Panc1 (cell line): ENCODE measurements around the gene PWWP3B. TPM values are rescaled to one million over a fixed set of nuclear protein-coding genes. Genes with fewer than 3 reads are reported as not detected.
"Not testable (repeated sequence)": the region's sequence is repeated elsewhere in the genome, so short reads cannot be mapped to it uniquely, and the experiment has no call there.

Source experiments
- ATAC-seq: fragments of 200-7000 bp; cut with Tn5 transposase; 2 replicates; pipeline ENCODE4 v1.9.1; 2020; ENCODE audit warnings: mild to moderate bottlenecking, moderate library complexity
- BruUV-seq: library from RNA; stranded (reverse); fragments of 400-500 nt; replicated peaks from 2 replicates; lab custom pipeline; 2021; lab: Mats Ljungman, UMichigan
- CTCF ChIA-PET: fragments of 300-600 bp; sonication (Branson Sonifier 250); formaldehyde crosslinking; loops from one replicate; lab custom pipeline; 2022; ENCODE audit warnings: antibody characterized with exemption; lab: Charles Lee
- POLR2A ChIA-PET: fragments of 300-600 bp; sonication (Branson Sonifier 250); formaldehyde crosslinking; loops from one replicate; lab custom pipeline; 2022; ENCODE audit warnings: antibody characterized with exemption; lab: Charles Lee
- DNase-seq: peaks from one replicate; pipeline ENCODE4 v3.0.0-alpha.2; 2010; ENCODE audit warnings: low read depth, low spot score
- H3K27ac ChIP-seq: 2 replicates; pipeline ENCODE4 v1.5.1; 2011; ENCODE audit warnings: mild to moderate bottlenecking, low read length, inconsistent platforms
- H3K27me3 ChIP-seq: fragments of 200-500 bp; sonication (Bioruptor generic); 2 replicates; pipeline ENCODE4 v1.6.0; 2014; ENCODE audit warnings: low read length, inconsistent platforms; ENCODE audit not compliant: control insufficient read depth, insufficient read depth
- H3K36me3 ChIP-seq: fragments of 200-500 bp; sonication (Bioruptor generic); 2 replicates; pipeline ENCODE4 v1.5.1; 2014; ENCODE audit warnings: inconsistent platforms, mild to moderate bottlenecking, low read length, moderate library complexity; ENCODE audit not compliant: control insufficient read depth, insufficient read depth
- H3K4me1 ChIP-seq: 2 replicates; pipeline ENCODE4 v1.5.1; 2011; ENCODE audit warnings: inconsistent platforms, mild to moderate bottlenecking, low read length, moderate library complexity; ENCODE audit not compliant: control insufficient read depth, insufficient read depth
- H3K4me3 ChIP-seq, 2 experiments: 2 replicates each; pipeline ENCODE4 v1.5.1; 2011 to 2012; ENCODE audit warnings: low read depth in 2 of 2, low read length in 2 of 2, mild to moderate bottlenecking in 2 of 2, inconsistent platforms in 1 of 2, moderate library complexity in 1 of 2
- H3K9me3 ChIP-seq: fragments of 200-500 bp; sonication (Bioruptor generic); 2 replicates; pipeline ENCODE4 v1.5.1; 2014; ENCODE audit warnings: low read depth, mild to moderate bottlenecking, inconsistent platforms, low read length, moderate library complexity; ENCODE audit not compliant: control insufficient read depth, insufficient read depth
- POLR2AphosphoS5 ChIP-seq: IDR thresholded peaks from 2 replicates; pipeline ENCODE4 v1.6.1; 2012; ENCODE audit warnings: mild to moderate bottlenecking, low read depth, low read length, moderate library complexity
- SIN3A ChIP-seq: IDR thresholded peaks from 2 replicates; pipeline ENCODE4 v1.6.1; 2012; ENCODE audit warnings: low read depth, mild to moderate bottlenecking, low read length, moderate library complexity, borderline replicate concordance; ENCODE audit not compliant: insufficient read depth
- TCF7L2 ChIP-seq: IDR thresholded peaks from 2 replicates; pipeline ENCODE4 v1.6.1; 2011; ENCODE audit warnings: mild to moderate bottlenecking, low read depth, low read length, inconsistent platforms
- in situ Hi-C: cut with HindIII; loops from 2 replicates; pipeline ENCODE4 v1.10.0; 2016; ENCODE audit warnings: low sequenced_read_pairs, low pct_unique_long_range_greater_than_20kb
- intact Hi-C: fragments of 100-400 bp; cut with micrococcal nuclease; formaldehyde crosslinking; loops from one replicate; pipeline ENCODE4 v1.10.0; 2022; ENCODE audit not compliant: unreplicated experiment
- total RNA-seq: library from RNA; stranded (reverse); gene quantifications from one replicate; pipeline ENCODE4 v1.2.1, GENCODE V29; 2021; ENCODE audit not compliant: unreplicated experiment
- TF ChIP-seq, protein P1 (sequence below), 2 experiments: IDR thresholded peaks; 2 replicates each; pipeline ENCODE4 v1.6.1; 2011 to 2012; ENCODE audit warnings: low read depth in 2 of 2, control low read depth in 1 of 2, low read length in 1 of 2, mild to moderate bottlenecking in 1 of 2, moderate library complexity in 1 of 2; ENCODE audit not compliant: insufficient read depth in 1 of 2
- TF ChIP-seq, protein P2 (sequence below): fragments of 450-650 bp; IDR thresholded peaks from 2 replicates; pipeline ENCODE4 v1.5.1; 2017; ENCODE audit warnings: mild to moderate bottlenecking

The PWWP3B gene
- total RNA-seq, 1 experiment from 2014 or later, result not detected

DNA sequence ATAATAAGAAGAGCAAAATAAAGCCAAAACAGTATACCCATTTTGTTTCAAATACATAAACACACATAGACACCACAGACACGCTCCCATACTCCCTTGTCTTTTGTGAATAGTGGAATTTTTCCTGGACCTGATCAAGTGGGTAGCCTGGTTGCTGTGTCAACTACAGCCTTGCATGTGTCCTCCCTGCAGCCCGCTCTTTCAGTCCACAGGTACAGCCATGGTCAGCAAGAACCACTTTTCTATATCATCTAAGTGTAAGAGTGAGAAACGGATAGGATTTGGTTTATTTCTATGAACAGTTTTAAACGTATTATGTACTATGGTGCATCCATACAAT lies 9.8 kb downstream of the PWWP3B start:
- Histone ChIP-seq H3K9me3 (no peaks in the 10 kb centered on the region), H3K4me3 (no peak overlapping the region), H3K27me3 (peaks cover 2% of the 10 kb centered on the region; the same call in 1 of the 2 replicates), H3K27ac (no peak overlapping the region), H3K36me3 (no peaks in the 10 kb centered on the region), H3K4me1 (no peaks in the 10 kb centered on the region)
- CTCF ChIA-PET, result no interaction called here
- POLR2A ChIA-PET, result no interaction called here
- TF ChIP-seq, protein P1, sequence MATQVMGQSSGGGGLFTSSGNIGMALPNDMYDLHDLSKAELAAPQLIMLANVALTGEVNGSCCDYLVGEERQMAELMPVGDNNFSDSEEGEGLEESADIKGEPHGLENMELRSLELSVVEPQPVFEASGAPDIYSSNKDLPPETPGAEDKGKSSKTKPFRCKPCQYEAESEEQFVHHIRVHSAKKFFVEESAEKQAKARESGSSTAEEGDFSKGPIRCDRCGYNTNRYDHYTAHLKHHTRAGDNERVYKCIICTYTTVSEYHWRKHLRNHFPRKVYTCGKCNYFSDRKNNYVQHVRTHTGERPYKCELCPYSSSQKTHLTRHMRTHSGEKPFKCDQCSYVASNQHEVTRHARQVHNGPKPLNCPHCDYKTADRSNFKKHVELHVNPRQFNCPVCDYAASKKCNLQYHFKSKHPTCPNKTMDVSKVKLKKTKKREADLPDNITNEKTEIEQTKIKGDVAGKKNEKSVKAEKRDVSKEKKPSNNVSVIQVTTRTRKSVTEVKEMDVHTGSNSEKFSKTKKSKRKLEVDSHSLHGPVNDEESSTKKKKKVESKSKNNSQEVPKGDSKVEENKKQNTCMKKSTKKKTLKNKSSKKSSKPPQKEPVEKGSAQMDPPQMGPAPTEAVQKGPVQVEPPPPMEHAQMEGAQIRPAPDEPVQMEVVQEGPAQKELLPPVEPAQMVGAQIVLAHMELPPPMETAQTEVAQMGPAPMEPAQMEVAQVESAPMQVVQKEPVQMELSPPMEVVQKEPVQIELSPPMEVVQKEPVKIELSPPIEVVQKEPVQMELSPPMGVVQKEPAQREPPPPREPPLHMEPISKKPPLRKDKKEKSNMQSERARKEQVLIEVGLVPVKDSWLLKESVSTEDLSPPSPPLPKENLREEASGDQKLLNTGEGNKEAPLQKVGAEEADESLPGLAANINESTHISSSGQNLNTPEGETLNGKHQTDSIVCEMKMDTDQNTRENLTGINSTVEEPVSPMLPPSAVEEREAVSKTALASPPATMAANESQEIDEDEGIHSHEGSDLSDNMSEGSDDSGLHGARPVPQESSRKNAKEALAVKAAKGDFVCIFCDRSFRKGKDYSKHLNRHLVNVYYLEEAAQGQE (IDR thresholded peaks at IDR 0.05; ENCODE audit: insufficient read depth in 1 of 2, low read depth in 2 of 2, low read length in 1 of 2), result no peak
- no peak for TF ChIP-seq POLR2AphosphoS5
- TF ChIP-seq, protein P2, sequence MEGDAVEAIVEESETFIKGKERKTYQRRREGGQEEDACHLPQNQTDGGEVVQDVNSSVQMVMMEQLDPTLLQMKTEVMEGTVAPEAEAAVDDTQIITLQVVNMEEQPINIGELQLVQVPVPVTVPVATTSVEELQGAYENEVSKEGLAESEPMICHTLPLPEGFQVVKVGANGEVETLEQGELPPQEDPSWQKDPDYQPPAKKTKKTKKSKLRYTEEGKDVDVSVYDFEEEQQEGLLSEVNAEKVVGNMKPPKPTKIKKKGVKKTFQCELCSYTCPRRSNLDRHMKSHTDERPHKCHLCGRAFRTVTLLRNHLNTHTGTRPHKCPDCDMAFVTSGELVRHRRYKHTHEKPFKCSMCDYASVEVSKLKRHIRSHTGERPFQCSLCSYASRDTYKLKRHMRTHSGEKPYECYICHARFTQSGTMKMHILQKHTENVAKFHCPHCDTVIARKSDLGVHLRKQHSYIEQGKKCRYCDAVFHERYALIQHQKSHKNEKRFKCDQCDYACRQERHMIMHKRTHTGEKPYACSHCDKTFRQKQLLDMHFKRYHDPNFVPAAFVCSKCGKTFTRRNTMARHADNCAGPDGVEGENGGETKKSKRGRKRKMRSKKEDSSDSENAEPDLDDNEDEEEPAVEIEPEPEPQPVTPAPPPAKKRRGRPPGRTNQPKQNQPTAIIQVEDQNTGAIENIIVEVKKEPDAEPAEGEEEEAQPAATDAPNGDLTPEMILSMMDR, result no peak
- TF ChIP-seq SIN3A, result no peak
- TF ChIP-seq TCF7L2, result no peak
- ATAC-seq, result no peak
- in situ Hi-C loops (no loop called here), intact Hi-C loops (loop anchor here (10.0 kb wide), 1 partner anchor 217 kb away; no protein-coding TSS in a partner anchor)
- BruUV-seq, result no TSS peak
- DNase-seq, result no peak

DNA sequence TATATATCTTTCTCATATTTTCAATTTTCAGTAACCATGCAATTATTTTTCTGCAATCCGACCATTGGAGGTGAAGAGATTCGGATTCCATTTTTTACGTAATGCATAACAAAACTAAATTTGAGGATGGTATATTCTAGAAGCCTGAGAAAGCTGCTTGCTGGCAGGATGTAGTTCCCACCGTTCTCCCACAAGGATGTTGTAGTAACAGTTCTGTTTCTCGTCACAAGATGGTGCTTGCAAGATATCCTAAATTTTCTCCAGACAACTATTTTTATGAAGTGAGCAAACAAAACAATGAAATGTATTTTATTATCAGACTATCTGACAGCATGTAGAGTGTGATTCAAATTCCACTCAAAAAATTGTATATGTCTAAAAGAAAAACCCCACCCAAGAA lies 10.7 kb downstream of the PWWP3B start:
- intact Hi-C loops, result loop anchor here (10.0 kb wide), 1 partner anchor 216 kb away; no protein-coding TSS in a partner anchor
- no peak overlapping the region for H3K27ac ChIP-seq
- in situ Hi-C loops, result no loop called here
- BruUV-seq, result no TSS peak
- H3K9me3 ChIP-seq, result no peaks in the 10 kb centered on the region
- ATAC-seq (no peak), DNase-seq (no peak)
- CTCF ChIA-PET, result no interaction called here
- POLR2A ChIA-PET, result no interaction called here
- no peak overlapping the region for H3K4me3 ChIP-seq
- H3K36me3 ChIP-seq, result no peaks in the 10 kb centered on the region
- H3K4me1 ChIP-seq, result no peaks in the 10 kb centered on the region
- no peak for TF ChIP-seq TCF7L2
- TF ChIP-seq, protein P2, result no peak
- TF ChIP-seq POLR2AphosphoS5, result no peak
- TF ChIP-seq SIN3A, result no peak
- TF ChIP-seq, protein P1 (IDR thresholded peaks at IDR 0.05; ENCODE audit: insufficient read depth in 1 of 2, low read depth in 2 of 2, low read length in 1 of 2), result no peak
- peaks cover 2% of the 10 kb centered on the region; the same call in 1 of the 2 replicates for H3K27me3 ChIP-seq

DNA sequence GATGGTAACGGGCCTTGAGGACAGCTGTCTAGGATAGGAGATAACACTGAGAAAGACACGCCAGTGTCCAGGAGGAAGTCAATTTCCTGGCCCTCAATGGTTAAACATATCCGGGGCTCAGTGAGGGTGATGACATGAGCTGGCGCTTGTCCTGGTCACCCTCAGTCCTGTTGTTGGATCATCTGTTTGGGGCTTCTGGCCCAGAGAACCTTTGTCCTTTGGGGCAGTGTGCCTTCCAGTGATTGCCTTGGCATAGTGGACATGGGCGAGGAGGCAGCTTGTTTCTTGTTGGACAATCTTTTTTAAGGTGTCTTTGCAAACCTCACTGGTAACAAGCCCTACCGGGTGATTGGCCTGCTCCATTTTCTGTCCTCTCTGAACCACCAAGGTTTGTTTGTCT lies 15.6 kb downstream of the PWWP3B start:
- H3K27ac ChIP-seq, POLR2A ChIA-PET, BruUV-seq, H3K4me3 ChIP-seq, DNase-seq, intact Hi-C loops, H3K4me1 ChIP-seq, ATAC-seq, H3K27me3 ChIP-seq, H3K36me3 ChIP-seq, CTCF ChIA-PET, in situ Hi-C loops, H3K9me3 ChIP-seq: not testable (repeated sequence)
